Loucy (cell line): ENCODE measurements around the gene GGA1.

Experiments
- H2AFZ ChIP-seq: fragments of 200-600 bp; sonication (generic); 2 replicates; pipeline ENCODE4 v1.6.0; 2016; ENCODE audit warnings: antibody characterized with exemption, mild to moderate bottlenecking, low read length, moderate library complexity
- H3F3A ChIP-seq: fragments of 200-600 bp; 2 replicates; pipeline ENCODE4 v1.6.0; 2016; ENCODE audit warnings: antibody characterized with exemption, low read depth, mild to moderate bottlenecking
- H3K27me3 ChIP-seq: fragments of 200-600 bp; sonication (generic); 2 replicates; pipeline ENCODE4 v1.6.1; 2014; ENCODE audit warnings: low read length, mild to moderate bottlenecking; ENCODE audit not compliant: insufficient read depth, poor library complexity, severe bottlenecking
- H3K36me3 ChIP-seq: fragments of 200-600 bp; sonication (generic); 2 replicates; pipeline ENCODE4 v1.6.1; 2016; ENCODE audit warnings: low read length; ENCODE audit not compliant: insufficient read depth
- H3K4me1 ChIP-seq: fragments of 200-600 bp; sonication (generic); 2 replicates; pipeline ENCODE4 v1.5.1; 2014; ENCODE audit warnings: low read length, mild to moderate bottlenecking; ENCODE audit not compliant: insufficient read depth, poor library complexity, severe bottlenecking
- H3K4me2 ChIP-seq: fragments of 200-600 bp; sonication (generic); 2 replicates; pipeline ENCODE4 v1.6.0; 2014; ENCODE audit warnings: antibody characterized with exemption, low read length, low read depth, mild to moderate bottlenecking; ENCODE audit not compliant: poor library complexity, severe bottlenecking
- H3K4me3 ChIP-seq: fragments of 200-600 bp; sonication (generic); 2 replicates; pipeline ENCODE4 v1.5.1; 2014; ENCODE audit warnings: low read length, mild to moderate bottlenecking, mixed read lengths; ENCODE audit not compliant: poor library complexity, severe bottlenecking
- H3K79me2 ChIP-seq: fragments of 200-600 bp; sonication (generic); 2 replicates; pipeline ENCODE4 v1.6.1; 2014; ENCODE audit warnings: low read length; ENCODE audit not compliant: insufficient read depth
- H3K9ac ChIP-seq: fragments of 200-600 bp; sonication (generic); 2 replicates; pipeline ENCODE4 v1.6.0; 2014; ENCODE audit warnings: mild to moderate bottlenecking, low read depth, low read length, moderate library complexity; ENCODE audit not compliant: poor library complexity, severe bottlenecking
- H3K9me2 ChIP-seq: fragments of 200-600 bp; sonication (generic); replicated peaks from 2 replicates; pipeline ENCODE4 v1.6.1; 2016; ENCODE audit warnings: low read depth, low read length, mixed read lengths
- H3K9me3 ChIP-seq: fragments of 200-600 bp; sonication (generic); 2 replicates; pipeline ENCODE4 v1.6.1; 2014; ENCODE audit warnings: mild to moderate bottlenecking, antibody characterized with exemption, low read length, low read depth; ENCODE audit not compliant: insufficient read depth
- H4K20me1 ChIP-seq: fragments of 200-600 bp; sonication (generic); 2 replicates; pipeline ENCODE4 v1.6.0; 2014; ENCODE audit warnings: antibody characterized with exemption, low read length, mild to moderate bottlenecking; ENCODE audit not compliant: insufficient read depth, poor library complexity, severe bottlenecking
- CTCF ChIP-seq: fragments of 200-600 bp; sonication (generic); conservative IDR thresholded peaks from 2 replicates; pipeline ENCODE4 v1.5.1; 2014; ENCODE audit warnings: mild to moderate bottlenecking, antibody characterized with exemption, low read length
- EZH2phosphoT487 ChIP-seq: fragments of 200-600 bp; IDR thresholded peaks from 2 replicates; pipeline ENCODE4 v1.6.1; 2018; ENCODE audit warnings: antibody characterized with exemption, mild to moderate bottlenecking, moderate library complexity, borderline replicate concordance

The GGA1 gene

DNA sequence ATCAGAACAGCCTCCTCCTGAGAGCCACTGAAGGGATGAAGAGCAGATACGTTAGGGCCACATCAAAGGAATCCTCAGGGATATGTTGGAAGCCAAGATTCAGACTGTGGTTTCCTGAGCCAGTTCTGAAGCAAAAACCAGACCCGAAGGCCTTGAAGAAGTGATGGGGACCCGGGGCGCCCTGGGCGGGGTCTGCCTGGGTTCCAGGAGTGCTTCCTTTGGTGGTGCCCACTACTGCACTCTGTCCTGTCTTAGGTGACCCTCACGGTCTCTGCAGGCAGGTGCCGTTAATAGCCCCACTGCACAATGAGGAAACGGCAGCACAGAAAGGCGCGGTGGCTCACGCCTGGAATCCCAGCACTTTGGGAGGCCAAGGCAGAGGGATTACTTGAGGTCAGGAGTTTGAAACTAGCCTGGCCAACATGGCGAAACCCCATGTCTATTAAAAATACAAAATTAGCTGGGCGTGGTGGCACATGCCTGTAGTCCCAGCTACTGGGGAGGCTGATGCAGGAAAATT lies 18.0 kb downstream of the GGA1 start:
- Histone ChIP-seq H3K4me1 (peaks cover 35% of the 10 kb centered on the region), H3K79me2 (no peaks in the 10 kb centered on the region), H3K9me3 (no peaks in the 10 kb centered on the region), H3K4me2 (peak overlapping the region; percentile 61), H3K27me3 (no peaks in the 10 kb centered on the region), H3K9ac (peak overlapping the region; percentile 65), H2AFZ (no peak overlapping the region), H3F3A (0 out of 2 replicates have a peak, but pooled peaks cover 5% of the 10 kb centered on the region), H3K9me2 (no peaks in the 10 kb centered on the region), H4K20me1 (no peaks in the 10 kb centered on the region), H3K36me3 (no peaks in the 10 kb centered on the region), H3K4me3 (no peak overlapping the region)
- no peak for TF ChIP-seq CTCF
- TF ChIP-seq EZH2phosphoT487, result no peak

GRCh38 chr22:37627121-37627520 lies 18.5 kb downstream of the GGA1 start:
- peak overlapping the region; percentile 61 for H3K4me2 ChIP-seq
- H3K4me1 ChIP-seq, result peaks cover 35% of the 10 kb centered on the region
- H3K9me2 ChIP-seq, result no peaks in the 10 kb centered on the region
- H2AFZ ChIP-seq, result no peak overlapping the region
- H4K20me1 ChIP-seq, result no peaks in the 10 kb centered on the region
- H3K9ac ChIP-seq, result peak overlapping the region; percentile 65
- H3K4me3 ChIP-seq, result peak overlapping the region; percentile 28
- TF ChIP-seq CTCF, result no peak
- TF ChIP-seq EZH2phosphoT487, result no peak
- 0 out of 2 replicates have a peak, but pooled peaks cover 5% of the 10 kb centered on the region for H3F3A ChIP-seq
- H3K79me2 ChIP-seq, result no peaks in the 10 kb centered on the region
- no peaks in the 10 kb centered on the region for H3K9me3 ChIP-seq
- H3K27me3 ChIP-seq, result no peaks in the 10 kb centered on the region
- no peaks in the 10 kb centered on the region for H3K36me3 ChIP-seq

GRCh38 chr22:37627545-37627944 lies 18.9 kb downstream of the GGA1 start:
- Histone ChIP-seq H3K79me2 (no peaks in the 10 kb centered on the region), H3K4me2 (peak overlapping the region; percentile 61), H4K20me1 (no peaks in the 10 kb centered on the region), H3F3A (0 out of 2 replicates have a peak, but pooled peaks cover 5% of the 10 kb centered on the region), H3K9me3 (no peaks in the 10 kb centered on the region), H3K9me2 (no peaks in the 10 kb centered on the region), H2AFZ (no peak overlapping the region), H3K27me3 (no peaks in the 10 kb centered on the region), H3K9ac (peak overlapping the region; percentile 65), H3K4me1 (peaks cover 39% of the 10 kb centered on the region), H3K4me3 (peak overlapping the region; percentile 38), H3K36me3 (no peaks in the 10 kb centered on the region)
- TF ChIP-seq CTCF (no peak), EZH2phosphoT487 (no peak)
